Type B pancreatic cell (in vitro differentiated cells): ENCODE measurements around the gene KIF1A. TPM values are rescaled to one million over a fixed set of nuclear protein-coding genes. Genes with fewer than 3 reads are reported as not detected.

Experiments used
- DNase-seq: peaks from one replicate; pipeline ENCODE4 v3.0.0; 2021; ENCODE audit warnings: mixed read lengths; ENCODE audit not compliant: unreplicated experiment; ENCODE audit errors: extremely low spot score
- H3K27ac Mint-ChIP-seq: 2 replicates; pipeline ENCODE4 v1.8.0; 2021; ENCODE audit warnings: mild to moderate bottlenecking, mixed read lengths
- H3K27me3 Mint-ChIP-seq: 2 replicates; pipeline ENCODE4 v1.8.0; 2021; ENCODE audit warnings: mixed read lengths
- H3K36me3 Mint-ChIP-seq: 2 replicates; pipeline ENCODE4 v1.8.0; 2021; ENCODE audit warnings: mixed read lengths
- H3K4me1 Mint-ChIP-seq: one replicate; pipeline ENCODE4 v1.8.0; 2021; ENCODE audit warnings: mixed read lengths; ENCODE audit not compliant: unreplicated experiment
- H3K4me3 Mint-ChIP-seq: 2 replicates; pipeline ENCODE4 v1.8.0; 2021; ENCODE audit warnings: mild to moderate bottlenecking, mixed read lengths
- H3K9me3 Mint-ChIP-seq: 2 replicates; pipeline ENCODE4 v1.8.0; 2021; ENCODE audit warnings: mixed read lengths
- total RNA-seq: library from RNA; stranded (reverse); gene quantifications from 2 replicates; pipeline ENCODE4 v1.2.1, GENCODE V29; 2021; ENCODE audit warnings: low replicate concordance
- TF ChIP-seq, protein P1 (sequence below): fragments of 200-600 bp; sonication (generic); conservative IDR thresholded peaks from 2 replicates; pipeline ENCODE4 v1.5.0; 2021; ENCODE audit warnings: antibody characterized with exemption, mild to moderate bottlenecking

Gene KIF1A
- total RNA-seq, 1 donor from 2014 or later = 78.4 TPM

DNA sequence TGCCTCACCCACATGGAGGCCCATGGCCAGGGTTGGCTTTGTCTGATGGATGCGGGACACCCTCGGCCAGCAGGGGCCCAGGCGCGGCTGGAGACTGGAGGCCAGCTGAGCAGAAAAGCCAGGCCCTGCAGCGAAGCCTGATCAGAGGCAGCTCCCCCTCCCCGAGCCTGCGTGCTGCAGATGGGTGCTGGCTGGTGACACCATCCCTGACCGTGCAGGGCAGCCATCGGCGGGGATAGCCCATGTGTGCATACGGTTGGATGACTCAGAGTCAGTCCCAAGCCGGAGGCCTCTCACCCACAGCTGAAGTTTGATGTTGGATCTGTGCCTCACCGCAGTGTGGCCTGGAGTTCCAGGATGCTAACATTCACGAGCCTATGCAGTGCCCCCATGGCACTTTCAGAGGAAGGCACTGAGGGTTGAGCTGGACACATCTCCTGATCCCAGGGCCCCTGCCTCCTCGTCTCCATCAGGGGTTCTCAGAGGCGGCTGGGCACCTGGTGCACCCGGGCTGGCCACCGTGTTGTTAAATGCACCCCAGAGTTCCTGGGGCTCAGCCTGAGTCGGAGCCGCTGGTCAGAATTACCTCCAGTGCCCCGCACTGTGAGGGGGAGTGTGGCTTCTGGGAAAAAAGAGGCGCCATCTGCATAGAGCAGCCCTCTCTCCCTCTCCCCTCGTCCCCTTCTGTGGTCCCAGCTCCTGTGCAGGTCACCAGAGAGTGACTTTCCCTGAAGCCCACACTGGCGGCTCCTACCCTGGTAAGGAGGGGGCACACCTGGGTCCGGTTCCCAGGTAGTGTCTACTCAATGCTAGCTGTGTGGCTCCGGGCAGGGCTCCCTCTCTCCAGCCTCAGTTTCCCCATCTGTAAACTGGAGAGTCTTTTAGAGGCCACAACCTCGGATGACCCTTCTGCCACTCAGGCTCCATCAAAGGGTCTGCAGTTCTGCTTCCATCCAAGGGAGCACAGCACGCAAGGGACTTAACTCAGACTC lies 19.4 kb upstream of the KIF1A start:
- TF ChIP-seq, protein P1, sequence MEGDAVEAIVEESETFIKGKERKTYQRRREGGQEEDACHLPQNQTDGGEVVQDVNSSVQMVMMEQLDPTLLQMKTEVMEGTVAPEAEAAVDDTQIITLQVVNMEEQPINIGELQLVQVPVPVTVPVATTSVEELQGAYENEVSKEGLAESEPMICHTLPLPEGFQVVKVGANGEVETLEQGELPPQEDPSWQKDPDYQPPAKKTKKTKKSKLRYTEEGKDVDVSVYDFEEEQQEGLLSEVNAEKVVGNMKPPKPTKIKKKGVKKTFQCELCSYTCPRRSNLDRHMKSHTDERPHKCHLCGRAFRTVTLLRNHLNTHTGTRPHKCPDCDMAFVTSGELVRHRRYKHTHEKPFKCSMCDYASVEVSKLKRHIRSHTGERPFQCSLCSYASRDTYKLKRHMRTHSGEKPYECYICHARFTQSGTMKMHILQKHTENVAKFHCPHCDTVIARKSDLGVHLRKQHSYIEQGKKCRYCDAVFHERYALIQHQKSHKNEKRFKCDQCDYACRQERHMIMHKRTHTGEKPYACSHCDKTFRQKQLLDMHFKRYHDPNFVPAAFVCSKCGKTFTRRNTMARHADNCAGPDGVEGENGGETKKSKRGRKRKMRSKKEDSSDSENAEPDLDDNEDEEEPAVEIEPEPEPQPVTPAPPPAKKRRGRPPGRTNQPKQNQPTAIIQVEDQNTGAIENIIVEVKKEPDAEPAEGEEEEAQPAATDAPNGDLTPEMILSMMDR = no peak
- Mint-ChIP-seq H3K9me3 (no peaks in the 10 kb centered on the region), H3K36me3 (no peaks in the 10 kb centered on the region), H3K27ac (no peak overlapping the region), H3K4me1 (no peaks in the 10 kb centered on the region), H3K27me3 (peaks cover 39% of the 10 kb centered on the region), H3K4me3 (no peak overlapping the region)
- no peak for DNase-seq

DNA sequence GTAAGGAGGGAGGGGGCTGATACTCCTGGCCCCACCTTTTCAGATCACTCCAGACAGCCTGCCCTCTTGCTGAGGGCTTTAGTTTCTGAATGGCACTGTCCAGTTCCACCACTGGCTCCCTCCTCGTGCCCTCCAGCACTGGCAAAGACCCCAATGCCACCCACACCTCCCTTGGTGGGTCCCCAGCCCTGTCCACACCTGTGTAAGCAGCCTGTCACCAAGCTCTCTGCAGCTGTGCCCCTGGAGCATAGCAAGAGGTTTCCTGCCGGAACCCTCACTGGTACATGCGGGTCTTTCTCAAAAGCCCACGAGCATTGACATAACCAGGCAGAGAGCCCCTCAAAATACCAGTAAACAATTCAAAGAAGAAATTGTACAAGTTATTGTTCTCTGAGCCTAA lies 17.6 kb upstream of the KIF1A start:
- H3K27me3 Mint-ChIP-seq = peaks cover 27% of the 10 kb centered on the region
- H3K27ac Mint-ChIP-seq = no peak overlapping the region
- H3K4me3 Mint-ChIP-seq = no peak overlapping the region
- no peaks in the 10 kb centered on the region for H3K36me3 Mint-ChIP-seq
- DNase-seq = no peak
- no peaks in the 10 kb centered on the region for H3K9me3 Mint-ChIP-seq
- no peaks in the 10 kb centered on the region for H3K4me1 Mint-ChIP-seq
- TF ChIP-seq, protein P1 = no peak

DNA sequence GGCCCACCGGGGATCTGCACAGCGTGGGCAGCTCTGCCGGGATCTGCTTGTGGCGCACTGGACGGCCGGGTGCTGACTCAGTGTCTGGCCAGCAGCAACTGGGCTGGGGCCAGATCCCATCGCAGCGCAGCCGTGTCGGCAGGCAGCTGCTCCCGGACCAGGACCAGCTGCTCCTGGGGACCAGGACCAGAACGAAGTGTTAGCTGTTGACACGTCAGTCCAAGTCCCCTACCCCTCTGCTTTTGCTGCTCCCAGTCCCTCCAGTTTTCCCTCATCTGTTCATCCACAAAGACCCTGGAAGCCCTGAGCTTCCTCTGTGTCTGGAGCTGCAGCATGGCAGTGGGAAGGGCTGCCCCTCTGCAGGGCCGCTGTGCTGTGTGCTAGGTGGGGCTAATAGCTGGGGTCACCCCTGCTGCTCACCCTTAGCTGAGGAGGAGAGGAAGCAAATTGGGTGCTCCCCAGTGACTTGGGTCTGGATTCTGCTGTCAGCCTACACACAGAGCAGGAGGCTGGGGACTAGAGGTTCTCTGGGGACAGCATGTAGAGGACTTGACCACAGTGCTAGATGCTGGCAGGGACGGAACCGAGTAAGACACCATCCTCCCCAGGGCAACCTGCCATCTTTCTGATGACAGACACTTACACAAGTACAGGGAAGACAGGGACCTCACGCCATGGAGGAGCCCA lies 16.9 kb upstream of the KIF1A start:
- DNase-seq = no peak
- TF ChIP-seq, protein P1 = no peak
- Mint-ChIP-seq H3K27me3 (peaks cover 23% of the 10 kb centered on the region), H3K27ac (no peak overlapping the region), H3K4me1 (no peaks in the 10 kb centered on the region), H3K4me3 (no peak overlapping the region), H3K9me3 (no peaks in the 10 kb centered on the region), H3K36me3 (no peaks in the 10 kb centered on the region)

DNA sequence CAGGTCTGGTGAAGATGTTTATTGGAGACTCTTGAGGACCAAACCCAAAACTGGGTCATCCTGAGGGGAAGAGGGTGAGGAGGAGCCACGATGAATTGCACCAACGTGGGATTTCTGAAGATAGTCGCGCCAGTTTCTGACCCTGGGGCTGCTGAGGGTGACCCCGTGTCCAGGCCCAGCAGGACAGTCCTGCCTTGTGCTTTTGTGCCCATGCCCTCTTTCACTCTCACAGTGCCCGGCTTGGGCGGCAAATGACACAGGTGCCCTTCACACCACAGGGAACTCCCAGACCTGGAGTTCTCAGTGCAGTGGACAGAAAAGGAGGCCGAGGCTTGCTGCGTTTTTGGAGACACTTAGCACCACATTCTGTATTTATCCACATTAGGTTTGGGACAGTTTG lies 15.5 kb upstream of the KIF1A start:
- Mint-ChIP-seq H3K27me3 (peaks cover 25% of the 10 kb centered on the region), H3K4me3 (no peak overlapping the region), H3K4me1 (no peaks in the 10 kb centered on the region), H3K27ac (no peak overlapping the region), H3K36me3 (no peaks in the 10 kb centered on the region), H3K9me3 (no peaks in the 10 kb centered on the region)
- TF ChIP-seq, protein P1 = no peak
- DNase-seq = no peak

DNA sequence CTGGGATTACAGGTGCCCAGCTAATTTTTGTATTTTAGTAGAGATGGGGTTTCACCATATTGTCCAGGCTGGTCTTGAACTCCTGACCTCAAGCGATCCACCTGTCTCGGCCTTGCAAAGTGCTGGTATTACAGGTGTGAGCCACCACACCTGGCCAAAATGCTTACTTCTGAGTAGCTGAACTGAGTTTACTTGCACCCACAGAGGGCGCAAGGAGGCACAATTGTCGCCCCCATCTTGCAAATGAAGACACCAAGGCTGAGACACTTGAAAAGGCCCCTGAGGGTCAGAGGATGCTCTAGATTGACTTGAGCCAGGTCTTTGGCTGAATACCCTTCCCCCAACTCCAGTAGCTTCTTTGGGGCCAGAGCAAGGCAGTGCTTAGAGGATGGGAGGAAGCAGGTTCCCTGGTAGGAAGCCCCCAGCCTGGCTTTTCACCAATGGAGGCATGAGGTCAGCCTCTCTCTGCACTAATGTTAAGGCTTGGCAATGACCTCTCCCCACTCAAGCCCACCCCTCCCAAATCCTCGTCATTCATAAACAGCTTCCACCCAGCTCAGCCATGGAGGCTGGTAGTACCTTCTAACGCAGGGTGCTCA lies 14.5 kb upstream of the KIF1A start:
- H3K4me1 Mint-ChIP-seq = no peaks in the 10 kb centered on the region
- no peaks in the 10 kb centered on the region for H3K9me3 Mint-ChIP-seq
- no peaks in the 10 kb centered on the region for H3K36me3 Mint-ChIP-seq
- no peak overlapping the region for H3K4me3 Mint-ChIP-seq
- H3K27me3 Mint-ChIP-seq = peaks cover 28% of the 10 kb centered on the region
- TF ChIP-seq, protein P1 = no peak
- no peak for DNase-seq
- no peak overlapping the region for H3K27ac Mint-ChIP-seq
